G401 (cell line): ENCODE results near the gene KANK4. TPM values are rescaled to one million over a fixed set of nuclear protein-coding genes. Genes with fewer than 3 reads are reported as not detected.

Experiments used
- DNase-seq: peaks from one replicate; pipeline ENCODE4 v3.0.0-alpha.2; 2015; ENCODE audit warnings: low spot score
- in situ Hi-C: cut with HindIII; loops from 2 replicates; pipeline ENCODE4 v1.10.0; 2016; ENCODE audit warnings: low sequenced_read_pairs, mixed read lengths
- total RNA-seq: library from RNA; depleted of rRNA; stranded (reverse); fragments of >200 nt; shearing (Covaris generic); gene quantifications from 2 replicates; pipeline ENCODE4 v1.2.3, GENCODE V29; 2014; rRNA removed

The KANK4 gene
- not detected in 2 replicates for total RNA-seq

DNA sequence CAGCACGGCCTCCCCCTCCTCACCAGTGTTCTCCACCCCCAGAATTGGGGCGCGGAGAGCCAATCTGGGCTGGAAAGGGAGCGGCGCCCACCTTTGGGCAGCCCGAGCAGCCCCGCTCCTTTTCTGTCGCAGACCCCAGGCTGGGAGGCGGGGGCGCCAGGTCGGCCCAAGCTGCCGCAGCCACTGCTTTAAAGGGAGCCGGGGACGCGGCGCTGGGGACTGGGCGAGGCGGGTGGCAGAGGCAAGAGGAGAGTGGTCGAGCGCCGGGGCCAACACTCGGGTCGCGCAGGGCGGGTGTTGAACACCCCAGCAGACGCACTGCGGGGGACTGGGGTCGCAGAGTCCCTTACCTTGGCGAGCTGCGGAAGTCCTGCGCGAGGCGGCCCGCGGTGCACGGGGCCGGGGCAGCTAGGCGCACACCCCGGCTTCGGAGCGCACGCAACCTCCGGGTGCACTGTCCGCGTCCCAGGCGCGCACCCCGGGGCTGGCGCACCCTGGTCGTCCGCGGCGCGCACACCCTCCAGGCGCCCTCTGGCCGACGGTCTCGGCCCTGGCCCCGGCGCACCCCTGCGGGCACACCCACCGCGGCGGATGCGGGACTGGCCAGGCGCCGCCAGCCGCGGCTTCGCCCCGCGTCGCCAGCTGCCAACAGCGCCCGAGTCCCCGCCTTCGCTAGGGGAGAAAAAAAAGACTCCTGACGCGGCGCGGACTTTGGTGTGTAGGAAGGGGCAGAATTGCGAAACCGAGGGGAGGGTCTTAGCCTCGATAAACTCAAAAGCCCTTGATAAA lies at the start of gene KANK4:
TSS of gene KANK4 (minus strand) at position 679 of the 789 bp plus-strand sequence. CDS start 37,870 bp downstream, outside the sequence.
- in situ Hi-C loops: no loop called here
- no peak for DNase-seq

DNA sequence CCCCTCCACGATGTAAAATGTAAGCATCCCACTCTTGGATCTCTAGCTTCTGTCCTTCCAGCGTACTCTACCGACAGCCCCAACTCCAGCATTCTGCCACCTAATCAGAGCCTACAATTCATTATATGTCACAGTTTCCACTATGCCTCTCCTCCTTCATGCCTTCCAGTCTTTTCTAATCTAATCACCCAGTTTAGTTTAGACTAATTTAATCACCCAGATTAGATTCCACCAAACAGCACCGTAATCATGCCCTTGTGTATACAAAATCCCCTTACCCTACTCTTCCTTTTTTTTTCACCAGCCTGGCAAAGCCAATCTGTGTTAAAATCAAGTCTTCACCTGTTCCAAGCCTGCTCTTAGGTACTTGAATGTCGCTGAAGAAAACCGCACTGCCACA lies 49.8 kb upstream of the KANK4 start:
- DNase-seq: no peak
- in situ Hi-C loops: no loop called here

DNA sequence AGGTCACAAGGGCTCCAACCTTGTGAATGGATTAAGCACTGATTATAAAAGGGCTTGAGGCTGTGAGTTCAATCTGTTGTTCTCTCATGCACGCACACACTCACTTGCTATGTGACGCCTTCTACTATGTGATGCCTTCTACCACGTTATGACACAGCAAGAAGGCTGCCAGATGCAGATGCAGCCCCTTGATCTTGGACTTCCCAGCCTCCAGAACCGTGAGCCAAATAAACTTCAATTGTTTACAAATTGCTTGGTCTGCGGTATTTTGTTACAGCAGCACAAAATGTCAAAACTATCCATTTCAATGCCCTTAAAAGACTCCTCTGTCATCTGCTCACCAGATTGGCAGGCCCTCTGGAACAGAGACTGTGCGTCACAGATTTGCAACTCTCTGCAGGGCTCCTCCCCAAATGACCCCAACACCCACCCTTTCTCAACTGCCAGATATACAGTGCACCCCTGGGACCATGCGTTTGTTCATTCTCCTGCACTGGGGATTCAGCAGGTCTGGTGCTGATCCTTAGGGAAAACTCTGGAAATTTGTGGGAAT lies 47.8 kb upstream of the KANK4 start:
- in situ Hi-C loops: no loop called here
- DNase-seq: no peak

DNA sequence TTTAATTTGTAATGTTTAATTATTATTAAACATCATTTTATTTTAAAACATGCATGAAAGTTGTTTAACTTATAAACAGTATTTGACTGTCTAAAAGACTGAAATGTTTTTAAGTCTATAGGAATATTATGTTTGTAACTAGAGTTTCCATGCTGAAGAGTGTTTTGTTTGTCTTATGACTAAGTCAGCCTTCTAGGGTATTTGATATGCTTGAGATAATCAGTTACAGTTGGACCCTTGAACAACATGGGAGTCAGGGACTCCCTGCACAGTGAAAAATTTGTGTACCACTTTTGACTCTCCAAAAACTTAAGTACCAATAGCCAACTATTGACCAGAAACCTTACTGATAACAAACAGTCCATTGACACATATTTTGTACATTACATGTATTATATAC lies 45.5 kb upstream of the KANK4 start:
- no peak for DNase-seq
- in situ Hi-C loops: no loop called here

DNA sequence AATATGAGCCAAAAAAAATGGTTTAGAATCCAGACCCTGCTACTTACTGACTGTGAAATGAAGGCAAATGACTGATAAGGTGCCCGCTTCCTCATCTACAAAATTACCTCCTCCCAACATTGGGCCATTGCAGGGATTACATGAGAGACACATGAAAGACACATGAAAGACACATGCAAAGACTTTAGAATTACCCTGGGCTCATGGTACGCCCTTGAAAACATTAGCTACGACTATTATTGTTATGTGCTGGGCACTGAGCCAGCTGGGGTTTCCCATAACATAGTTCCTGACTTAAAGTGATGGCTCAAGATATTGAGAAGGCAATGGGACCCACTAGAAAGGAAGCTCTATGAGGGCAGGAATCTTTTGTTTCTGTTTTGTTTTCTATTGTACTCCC lies 43.7 kb upstream of the KANK4 start:
- in situ Hi-C loops: no loop called here
- DNase-seq: no peak

DNA sequence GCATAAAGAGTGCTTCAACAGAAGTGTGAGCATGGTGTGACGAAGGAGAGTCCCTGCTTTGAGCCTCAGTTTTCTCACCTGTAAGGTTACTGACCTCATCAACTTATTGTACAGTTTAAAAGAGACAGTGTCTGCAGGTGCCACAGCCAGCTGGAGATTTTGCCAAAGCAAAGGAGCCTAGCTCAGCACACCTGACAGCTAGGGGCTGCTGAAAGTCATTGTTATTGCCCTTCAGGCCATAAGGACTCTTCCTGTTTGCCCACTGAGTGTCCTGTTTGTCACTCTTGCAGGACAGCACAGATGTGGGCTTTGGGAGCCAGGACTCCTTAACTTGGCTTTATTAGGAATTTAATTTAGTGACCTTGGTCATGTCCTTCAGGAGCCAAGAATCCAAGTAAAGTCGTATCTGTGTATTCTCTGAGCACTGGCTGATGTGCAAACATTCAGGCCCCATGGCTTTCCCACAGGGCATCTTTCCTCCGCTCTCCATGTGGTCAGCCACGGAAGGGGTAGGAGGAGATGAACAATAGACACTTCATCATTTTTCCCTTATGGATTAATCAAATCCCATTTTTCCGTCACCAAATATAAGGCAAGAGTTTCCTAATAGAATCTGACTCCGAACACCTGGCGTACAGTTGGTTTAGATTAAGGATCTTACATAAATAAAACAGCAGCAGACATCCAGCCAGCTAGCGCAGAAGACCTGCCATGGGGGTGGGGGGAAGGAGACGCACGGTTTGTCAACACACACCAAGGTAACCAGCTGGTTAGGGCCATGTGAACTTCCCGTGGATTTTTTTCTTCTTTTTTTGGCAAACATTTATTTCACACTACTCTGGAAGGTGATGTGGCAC lies 43.1 kb upstream of the KANK4 start:
- DNase-seq: no peak
- in situ Hi-C loops: no loop called here

DNA sequence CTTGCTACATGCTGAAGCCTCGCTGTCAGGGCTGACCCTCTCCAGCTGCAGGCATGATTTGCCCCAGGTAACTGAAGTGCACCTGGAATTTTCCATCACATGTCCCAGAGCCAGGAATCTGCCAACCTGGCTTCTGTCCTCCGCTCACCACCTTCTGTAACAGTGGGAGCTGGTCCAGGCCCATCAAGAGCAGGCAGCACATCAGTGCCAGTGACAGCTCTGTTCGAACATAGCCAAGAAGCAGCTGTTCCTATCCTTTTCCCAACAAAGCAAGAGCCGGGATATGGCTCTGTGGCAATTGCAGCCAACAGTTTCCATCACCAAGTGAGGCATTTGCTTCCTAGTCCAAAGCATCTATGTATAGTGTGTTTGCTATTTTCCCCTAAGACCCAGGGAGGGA lies 42.2 kb upstream of the KANK4 start:
- in situ Hi-C loops: no loop called here
- DNase-seq: peak; percentile 84

DNA sequence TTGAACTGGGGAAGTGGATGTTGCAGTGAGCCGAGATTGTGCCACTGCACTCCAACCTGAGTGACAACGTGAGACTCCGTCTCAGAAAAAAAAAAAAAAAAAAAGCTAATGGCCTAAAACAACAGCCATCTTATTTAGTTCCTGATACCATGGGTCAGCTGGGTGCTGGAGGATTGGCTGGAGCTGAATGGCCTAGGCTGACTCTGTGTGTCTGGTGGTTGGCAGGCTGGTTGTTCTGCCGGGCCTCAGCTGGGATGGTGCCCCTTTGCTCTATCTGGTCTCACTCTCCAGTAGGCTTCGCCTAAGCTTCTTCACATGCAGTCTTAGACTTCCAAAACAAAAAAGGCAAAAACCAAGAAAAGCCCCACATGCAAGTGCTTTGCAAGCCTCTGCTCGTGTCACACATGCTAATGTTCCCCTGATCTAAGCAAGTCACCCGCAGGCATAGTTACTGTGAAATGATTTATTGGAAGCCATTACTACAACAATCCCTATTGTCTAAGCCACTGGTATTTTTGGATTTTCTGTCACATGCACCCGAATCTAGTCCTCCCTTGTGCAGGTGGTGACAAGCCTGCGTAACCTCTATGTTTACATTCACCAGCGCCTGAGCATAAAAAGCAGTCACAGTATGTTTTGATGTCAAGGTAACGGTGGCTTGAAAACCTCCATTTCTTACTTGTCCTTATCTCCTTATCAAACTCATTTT lies 39.6 kb upstream of the KANK4 start:
- DNase-seq: no peak
- in situ Hi-C loops: no loop called here

DNA sequence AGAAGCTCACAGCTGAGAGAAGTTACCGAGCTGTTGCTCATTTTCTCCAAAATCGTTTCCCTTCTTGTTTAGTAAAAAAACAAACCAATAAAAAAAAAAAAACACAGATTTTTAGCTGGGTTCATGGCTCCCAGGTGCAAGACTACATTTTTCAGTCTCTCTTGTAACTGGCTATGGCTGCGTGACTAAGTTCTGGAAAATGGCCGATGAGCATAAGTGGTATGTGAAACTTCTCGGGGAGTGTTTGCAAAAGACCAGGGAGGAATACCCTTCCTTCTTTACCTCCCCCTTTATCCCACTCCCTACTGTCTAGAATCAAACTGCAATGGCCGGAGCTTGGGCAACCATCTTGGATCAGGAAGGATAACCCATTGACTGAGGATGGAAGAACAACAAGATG lies 38.7 kb upstream of the KANK4 start:
- in situ Hi-C loops: no loop called here
- no peak for DNase-seq

DNA sequence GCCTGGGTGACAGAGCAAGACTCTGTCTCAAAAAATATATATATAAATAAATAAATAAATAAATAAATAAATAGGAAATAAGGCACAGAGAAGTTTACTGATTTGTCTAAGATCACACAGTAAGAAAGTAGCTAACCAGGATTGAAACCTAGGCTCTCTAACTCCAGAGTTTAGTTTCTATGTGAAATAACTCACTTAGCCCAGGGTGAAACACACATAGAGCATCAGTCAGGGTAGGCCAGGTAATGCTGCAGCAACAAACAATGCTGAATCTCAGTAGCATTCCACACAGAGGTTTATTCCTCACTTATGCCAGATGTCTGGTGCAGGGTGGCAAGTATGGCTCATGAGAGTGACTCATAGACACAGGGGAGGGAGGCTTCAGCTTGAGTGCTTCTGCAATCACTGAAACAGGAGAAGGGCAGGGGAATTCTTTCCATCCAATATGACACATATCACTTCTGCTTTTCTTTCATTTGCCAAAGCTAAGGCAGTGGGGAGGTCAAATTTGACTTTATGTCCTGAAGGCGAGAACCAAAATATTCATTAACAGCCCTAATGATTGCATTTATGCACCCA lies 37.1 kb upstream of the KANK4 start:
- in situ Hi-C loops: no loop called here
- no peak for DNase-seq

DNA sequence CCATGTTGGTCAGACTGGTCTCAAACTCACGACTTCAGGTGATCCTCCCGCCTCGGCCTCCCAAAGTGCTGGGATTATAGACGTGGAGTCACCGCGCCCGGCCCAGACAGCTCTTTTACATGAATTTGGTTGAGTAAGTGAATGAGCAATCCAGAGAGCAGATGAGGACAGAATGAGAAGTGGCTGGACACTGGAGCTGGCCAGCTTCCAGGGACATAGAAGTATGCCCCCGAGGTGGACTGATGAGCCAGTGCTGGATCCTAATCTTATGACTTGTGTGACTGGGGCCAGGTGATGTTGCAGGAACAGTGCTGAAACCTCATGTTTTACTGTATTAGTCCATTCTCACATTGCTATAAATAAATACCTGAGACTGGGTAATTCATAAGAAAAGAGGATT lies 35.9 kb upstream of the KANK4 start:
- in situ Hi-C loops: no loop called here
- no peak for DNase-seq

DNA sequence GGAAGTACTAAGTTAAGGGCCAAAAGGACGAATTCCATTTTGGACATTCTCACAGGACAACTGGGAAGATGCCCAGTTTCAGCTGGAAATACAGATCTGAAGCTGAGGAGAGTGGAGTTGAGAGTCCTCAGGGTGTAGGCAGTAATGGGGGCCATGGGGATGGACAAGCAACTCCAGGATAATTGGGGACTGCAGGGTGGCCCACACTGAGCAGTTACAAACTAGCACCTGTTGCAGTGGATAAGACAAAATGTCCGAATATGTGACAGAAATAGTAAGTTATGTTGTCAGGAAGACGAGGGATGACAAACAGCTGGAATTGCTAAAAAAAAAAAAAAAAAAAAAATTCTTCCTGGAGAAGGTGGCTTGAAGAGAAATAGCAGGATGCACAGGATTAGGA lies 34.6 kb upstream of the KANK4 start:
- no peak for DNase-seq
- in situ Hi-C loops: no loop called here

DNA sequence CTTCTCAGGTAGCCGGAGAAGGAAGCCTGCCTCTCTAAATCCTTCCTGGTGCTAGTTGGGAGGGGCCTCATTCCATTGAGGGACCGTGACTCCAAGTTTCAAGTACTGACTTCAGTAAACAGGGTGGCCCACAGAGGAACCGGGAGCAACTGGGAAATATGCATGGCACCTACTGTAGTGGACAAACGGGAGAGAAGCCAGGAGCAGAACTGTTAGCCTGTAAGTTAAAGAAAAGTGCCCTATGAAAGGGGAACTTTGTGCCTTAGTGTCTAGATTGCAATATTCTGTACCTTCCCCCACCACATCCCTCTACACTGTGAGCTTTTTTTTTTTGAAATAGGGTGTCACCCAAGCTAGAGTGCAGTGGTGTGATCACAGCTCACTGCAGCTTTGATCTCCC lies 33.2 kb upstream of the KANK4 start:
- in situ Hi-C loops: no loop called here

DNA sequence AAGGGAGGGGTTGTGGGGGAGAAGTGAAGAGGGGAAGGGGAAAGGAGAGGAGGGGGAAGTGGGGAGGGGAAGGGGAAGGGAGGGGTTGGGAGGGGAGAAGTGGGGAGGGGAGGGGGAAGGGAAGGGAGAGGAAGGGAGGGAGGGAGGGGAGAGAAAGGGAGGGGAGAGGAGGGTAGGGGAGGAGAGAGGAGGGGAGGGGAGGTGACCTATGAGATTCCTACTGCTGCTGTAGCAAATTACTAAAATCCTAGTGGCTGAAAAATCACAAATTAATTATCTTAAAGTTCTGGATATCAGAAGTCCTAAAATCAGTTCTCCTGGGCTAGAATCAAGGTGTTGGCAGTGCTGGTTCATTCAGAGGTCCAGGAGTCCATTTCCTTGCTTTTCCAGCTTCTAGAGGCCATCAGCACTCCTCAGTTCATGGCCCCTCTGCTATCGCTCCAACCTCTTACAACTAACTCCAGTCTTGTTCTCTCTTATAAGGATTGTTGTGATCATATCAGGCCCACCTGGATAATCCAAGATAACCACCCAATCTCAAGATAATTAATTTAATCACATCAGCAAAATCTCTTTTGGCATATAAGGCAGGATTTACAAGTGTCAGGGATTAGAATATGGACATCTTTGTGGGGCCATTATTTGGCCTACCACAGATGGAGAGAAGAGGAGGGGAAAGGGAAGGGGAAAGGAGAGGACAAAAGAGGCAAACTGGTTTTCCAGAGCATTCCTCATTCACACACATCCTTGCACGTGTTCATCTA lies 30.4 kb upstream of the KANK4 start:
- in situ Hi-C loops: no loop called here
- DNase-seq: no peak

More for the DNA sequence above, 33.2 kb upstream of the KANK4 start:
- DNase-seq: no peak

DNA sequence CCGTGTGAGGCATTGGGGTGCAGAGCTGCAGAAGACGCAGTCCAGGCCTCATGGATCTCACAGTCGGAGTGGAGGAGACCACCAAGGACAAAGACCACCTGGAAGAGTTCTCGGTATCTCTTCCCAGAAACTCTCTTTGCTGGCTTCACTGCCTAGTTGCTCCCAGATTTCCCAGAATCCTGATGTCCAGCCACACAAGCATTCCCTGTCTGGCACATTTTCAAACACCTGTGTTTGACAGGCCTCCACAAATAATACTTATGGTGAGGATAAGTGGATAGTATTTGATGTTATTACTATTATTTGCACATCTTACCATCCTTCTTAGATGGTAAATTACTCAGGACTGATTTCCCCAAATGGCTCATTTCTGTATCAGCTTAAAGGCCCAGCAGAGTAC lies 27.7 kb upstream of the KANK4 start:
- no peak for DNase-seq
- in situ Hi-C loops: no loop called here

DNA sequence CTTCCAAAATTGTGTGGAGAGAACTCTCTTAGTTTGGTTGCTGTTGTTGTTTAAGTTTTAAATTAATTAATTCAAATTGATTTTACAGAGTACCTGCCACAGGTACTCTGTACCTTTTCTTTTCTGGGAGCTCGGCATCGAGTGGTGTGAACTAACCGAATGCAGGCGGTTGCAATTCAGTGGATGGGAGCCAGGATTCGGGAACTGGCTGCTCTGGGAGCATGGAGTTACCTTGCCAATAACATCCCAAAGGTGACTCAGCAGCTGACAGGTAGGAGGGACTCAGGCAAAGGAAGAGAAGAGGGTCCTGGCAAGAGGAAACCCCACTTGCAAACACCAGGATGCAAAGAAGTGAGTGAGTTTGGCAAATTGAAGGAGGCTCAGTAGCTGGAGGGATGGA lies 24.7 kb upstream of the KANK4 start:
- in situ Hi-C loops: no loop called here

DNA sequence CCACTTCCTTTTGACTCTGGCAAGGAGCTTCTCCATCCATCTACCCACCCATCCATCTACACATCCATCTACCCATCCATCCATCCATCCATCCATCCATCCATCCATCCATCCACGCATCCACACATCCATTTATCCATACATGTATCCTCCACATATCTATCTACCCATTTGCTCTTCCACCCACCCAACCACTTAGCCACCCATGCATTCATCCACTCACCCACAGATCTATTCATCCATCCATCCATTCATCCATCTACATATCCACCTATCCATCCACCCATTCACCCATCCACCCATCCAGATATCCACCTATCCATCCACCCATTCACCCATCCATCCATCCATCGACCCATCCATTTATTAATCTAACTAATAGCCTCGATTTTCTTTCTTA lies 23.0 kb upstream of the KANK4 start:
- in situ Hi-C loops: no loop called here

More for the DNA sequence above, 24.7 kb upstream of the KANK4 start:
- no peak for DNase-seq

DNA sequence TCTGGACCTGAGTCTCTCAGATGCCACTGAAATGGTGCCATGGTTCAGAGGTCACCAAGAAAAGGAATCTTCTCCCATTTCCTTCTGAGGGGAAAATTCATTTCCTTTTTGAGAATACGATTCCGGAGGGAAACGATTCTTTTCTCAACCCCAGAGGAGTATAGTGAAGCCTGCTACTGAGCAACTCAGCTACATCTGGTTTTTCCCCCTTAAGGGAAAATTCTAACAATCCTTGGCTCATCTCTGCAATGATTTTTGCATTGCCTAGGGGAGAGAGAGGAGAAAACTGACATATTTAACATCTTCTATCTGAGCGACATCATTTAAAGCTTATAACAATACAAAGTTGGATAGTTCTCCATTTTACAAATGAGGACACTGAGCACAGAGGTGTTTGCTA lies 22.4 kb upstream of the KANK4 start:
- DNase-seq: no peak
- in situ Hi-C loops: no loop called here

More for the DNA sequence above, 23.0 kb upstream of the KANK4 start:
- DNase-seq: no peak

DNA sequence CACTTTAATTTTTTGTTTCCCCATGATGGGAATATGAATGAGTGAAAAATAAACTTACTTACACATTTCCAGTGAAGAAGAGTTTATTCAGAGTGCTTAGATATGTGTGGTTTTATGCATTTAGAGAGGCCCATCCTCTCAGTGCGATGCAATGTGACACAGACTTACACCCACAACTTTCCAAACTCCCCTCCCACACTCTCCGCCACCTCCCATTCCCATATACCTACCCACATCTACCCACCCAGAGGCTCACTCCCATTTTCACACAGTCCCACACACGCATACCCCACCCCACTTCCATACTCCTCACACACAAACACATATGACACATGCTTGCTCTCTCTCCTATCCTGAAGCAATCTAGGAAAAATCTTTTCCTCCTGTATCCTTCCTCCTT lies 21.9 kb upstream of the KANK4 start:
- DNase-seq: no peak
- in situ Hi-C loops: no loop called here
